C1 segment of cervical spinal cord (tissue), 14 donors: ENCODE results near the gene DICER1.

ENCODE experiments used
- DNase-seq, 14 donors: peaks; one replicate each; lab custom pipeline; 2025; lab: John Stamatoyannopoulos, UW

The DICER1 gene

GRCh38 chr14:95087619-95088018 lies 69.7 kb downstream of the DICER1 start:
- no peak for DNase-seq

- DNase-seq: no peak
Measured at GRCh38 chr14:95085321-95085720, 72.0 kb downstream of the DICER1 start.

GRCh38 chr14:95078867-95079266 lies 78.5 kb downstream of the DICER1 start:
- DNase-seq: no peak

GRCh38 chr14:95077345-95077744 lies 80.0 kb downstream of the DICER1 start:
- DNase-seq: no peak

GRCh38 chr14:95075789-95076188 lies 81.5 kb downstream of the DICER1 start:
- no peak for DNase-seq

GRCh38 chr14:95073947-95074346 lies 83.4 kb downstream of the DICER1 start:
- DNase-seq: no peak

- no peak for DNase-seq
Measured at GRCh38 chr14:95072310-95072905, 84.9 kb downstream of the DICER1 start.

GRCh38 chr14:95071649-95072280 lies 85.6 kb downstream of the DICER1 start:
- DNase-seq: no peak

- DNase-seq: no peak
Measured at GRCh38 chr14:95070748-95071435, 86.4 kb downstream of the DICER1 start.

- DNase-seq: no peak
Measured at GRCh38 chr14:95069547-95069946, 87.8 kb downstream of the DICER1 start.

GRCh38 chr14:95069018-95069417 lies 88.3 kb downstream of the DICER1 start:
- no peak for DNase-seq

GRCh38 chr14:95068521-95068920 lies 88.8 kb downstream of the DICER1 start:
- DNase-seq: no peak

GRCh38 chr14:95068080-95068479 lies 89.2 kb downstream of the DICER1 start:
- peak in 2 of 14 donors; percentile 12 to 77 for DNase-seq

GRCh38 chr14:95067526-95067925 lies 89.8 kb downstream of the DICER1 start:
- DNase-seq: no peak

GRCh38 chr14:95066427-95066986 lies 90.8 kb downstream of the DICER1 start:
- no peak for DNase-seq

GRCh38 chr14:95065411-95065810 lies 91.9 kb downstream of the DICER1 start:
- no peak for DNase-seq

GRCh38 chr14:95064734-95065133 lies 92.6 kb downstream of the DICER1 start:
- no peak for DNase-seq

- DNase-seq: no peak
Measured at GRCh38 chr14:95064256-95064655, 93.1 kb downstream of the DICER1 start.

GRCh38 chr14:95063391-95063790 lies 93.9 kb downstream of the DICER1 start:
- no peak for DNase-seq

- no peak for DNase-seq
Measured at GRCh38 chr14:95062946-95063345, 94.4 kb downstream of the DICER1 start.

- no peak for DNase-seq
Measured at GRCh38 chr14:95062220-95062619, 95.1 kb downstream of the DICER1 start.

- no peak for DNase-seq
Measured at GRCh38 chr14:95061317-95062093, 95.8 kb downstream of the DICER1 start.
